ENCODE results near the gene HOXA6.
A peak's percentile ranks its signal among the peaks of the same experiment; 100 is the strongest.

HOXA6 gene

GRCh38 chr7:27185854-27186667, 38.5 kb upstream of the HOXA6 start:
- peak overlapping the region in 1 of 2 donors; percentile 24 for H3K4me3 ChIP-seq
- no peaks in the 10 kb centered on the region for H3K36me3 ChIP-seq
- intact Hi-C loops (cut with DNase I; ENCODE audit: low total_unique reads): no loop called here
- DNase-seq: peak; percentile 17 to 64
- H3K9me3 ChIP-seq: no peaks in the 10 kb centered on the region
- H3K4me1 ChIP-seq: peaks cover 0 to 23% (median 21%) of the 10 kb centered on the region in 4 donors
- peaks cover 0 to 92% of the 10 kb centered on the region in 2 donors for H3K27me3 ChIP-seq
- TF ChIP-seq CTCF (IDR thresholded peaks at IDR 0.05): no peak
- peak overlapping the region in 1 of 2 donors; percentile 60 for H3K27ac ChIP-seq

GRCh38 chr7:27185013-27185853, 37.7 kb upstream of the HOXA6 start, which contains the start of gene HOXA11:
Gene HOXA11 (minus strand): TSS chr7:27185232. CDS start chr7:27185144, 88 bp downstream.
- Histone ChIP-seq H3K27ac (peak within 1 kb of the TSS; percentile 34 to 60), H3K4me3 (peak within 1 kb of the TSS; percentile 47 to 59), H3K36me3 (no peaks in the 10 kb centered on the region), H3K9me3 (no peaks in the 10 kb centered on the region), H3K4me1 (peaks cover 0 to 23% (median 22%) of the 10 kb centered on the region in 4 donors), H3K27me3 (peaks cover 0 to 92% of the 10 kb centered on the region in 2 donors)
- intact Hi-C loops (cut with DNase I; ENCODE audit: low total_unique reads): no loop called here
- DNase-seq: peak; percentile 77 to 81
- TF ChIP-seq CTCF (IDR thresholded peaks at IDR 0.05): no peak

GRCh38 chr7:27184337-27185012, 36.9 kb upstream of the HOXA6 start:
- H3K4me1 ChIP-seq: peaks cover 0 to 28% (median 25%) of the 10 kb centered on the region in 4 donors
- H3K4me3 ChIP-seq: peak overlapping the region; percentile 47 to 59
- peak overlapping the region; percentile 34 to 60 for H3K27ac ChIP-seq
- intact Hi-C loops (cut with DNase I; ENCODE audit: low total_unique reads): no loop called here
- no peaks in the 10 kb centered on the region for H3K9me3 ChIP-seq
- DNase-seq: peak; percentile 45 to 67
- TF ChIP-seq CTCF (IDR thresholded peaks at IDR 0.05): no peak
- H3K36me3 ChIP-seq: no peaks in the 10 kb centered on the region
- H3K27me3 ChIP-seq: peaks cover 0 to 94% of the 10 kb centered on the region in 2 donors

- no peaks in the 10 kb centered on the region for H3K36me3 ChIP-seq
- DNase-seq: peak; percentile 23 to 69
- peak overlapping the region; percentile 34 to 60 for H3K27ac ChIP-seq
- H3K4me3 ChIP-seq: peak overlapping the region; percentile 47 to 59
- peaks cover 0 to 91% of the 10 kb centered on the region in 2 donors for H3K27me3 ChIP-seq
- intact Hi-C loops (cut with DNase I; ENCODE audit: low total_unique reads): no loop called here
- TF ChIP-seq CTCF (IDR thresholded peaks at IDR 0.05): no peak
- no peaks in the 10 kb centered on the region for H3K9me3 ChIP-seq
- H3K4me1 ChIP-seq: peaks cover 0 to 28% (median 26%) of the 10 kb centered on the region in 4 donors
Observed at GRCh38 chr7:27183682-27184336, 36.2 kb upstream of the HOXA6 start.

All from tibial artery (tissue), 4 donors.